A172 (cell line): ENCODE data around the gene DNAJC11. TPM values are rescaled to one million over a fixed set of nuclear protein-coding genes. Genes with fewer than 3 reads are reported as not detected.

Experiments
- DNase-seq: peaks from one replicate; pipeline ENCODE4 v3.0.0-alpha.2; 2015; ENCODE audit warnings: low spot score
- total RNA-seq: library from RNA; depleted of rRNA; stranded (reverse); fragments of >200 nt; shearing (Covaris generic); gene quantifications from 2 replicates; pipeline ENCODE4 v1.2.3, GENCODE V29; 2014

DNAJC11 gene
- total RNA-seq, 1 experiment from 2014 or later = 44.0 TPM

DNA sequence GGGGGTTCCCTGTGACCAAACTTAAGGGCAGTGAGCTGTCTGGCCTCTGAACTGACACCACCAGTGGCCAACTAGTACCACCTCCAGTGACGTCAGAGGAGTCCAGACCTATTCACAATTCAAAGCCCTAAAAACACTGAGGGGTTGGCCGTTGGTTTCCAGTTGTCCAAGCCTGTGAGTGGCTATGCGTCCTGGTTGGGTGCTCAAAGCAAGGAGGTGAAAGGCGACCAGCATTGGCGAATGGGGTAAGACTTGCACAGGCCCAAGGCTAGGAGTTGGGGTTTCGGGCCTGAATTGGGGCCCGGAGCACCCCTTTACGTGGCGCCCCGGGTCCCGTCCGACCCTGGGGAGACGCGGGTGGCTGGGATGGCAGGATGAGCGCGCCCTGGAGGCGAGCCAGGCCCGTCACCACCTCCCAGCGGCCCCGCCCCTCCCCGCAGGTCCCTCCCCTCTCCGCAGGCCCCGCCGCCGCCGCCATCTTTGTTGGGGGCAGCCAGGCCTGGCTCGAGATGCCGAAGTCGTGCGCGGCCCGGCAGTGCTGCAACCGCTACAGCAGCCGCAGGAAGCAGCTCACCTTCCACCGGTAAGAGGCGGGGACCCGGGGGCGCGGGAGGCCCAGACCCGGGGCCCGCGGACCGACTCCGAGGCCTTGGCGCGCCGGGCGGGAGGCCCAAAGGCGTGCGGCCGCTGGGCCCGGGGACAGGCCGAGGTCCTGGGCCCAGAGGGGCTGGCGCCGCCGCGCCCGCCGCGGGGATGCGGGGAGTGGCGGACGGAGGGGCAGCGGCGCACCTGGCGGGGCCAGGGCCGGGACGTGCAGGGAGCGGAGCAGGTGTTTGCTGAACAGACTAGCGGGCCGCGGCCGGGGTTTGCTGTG is 76.7 kb downstream of the DNAJC11 start, which contains the start of gene THAP3:
Gene THAP3 (plus strand): TSS at position 159 of the 874 bp plus-strand sequence. CDS start 351 bp downstream, at position 510.
- peak; percentile 82 for DNase-seq

DNA sequence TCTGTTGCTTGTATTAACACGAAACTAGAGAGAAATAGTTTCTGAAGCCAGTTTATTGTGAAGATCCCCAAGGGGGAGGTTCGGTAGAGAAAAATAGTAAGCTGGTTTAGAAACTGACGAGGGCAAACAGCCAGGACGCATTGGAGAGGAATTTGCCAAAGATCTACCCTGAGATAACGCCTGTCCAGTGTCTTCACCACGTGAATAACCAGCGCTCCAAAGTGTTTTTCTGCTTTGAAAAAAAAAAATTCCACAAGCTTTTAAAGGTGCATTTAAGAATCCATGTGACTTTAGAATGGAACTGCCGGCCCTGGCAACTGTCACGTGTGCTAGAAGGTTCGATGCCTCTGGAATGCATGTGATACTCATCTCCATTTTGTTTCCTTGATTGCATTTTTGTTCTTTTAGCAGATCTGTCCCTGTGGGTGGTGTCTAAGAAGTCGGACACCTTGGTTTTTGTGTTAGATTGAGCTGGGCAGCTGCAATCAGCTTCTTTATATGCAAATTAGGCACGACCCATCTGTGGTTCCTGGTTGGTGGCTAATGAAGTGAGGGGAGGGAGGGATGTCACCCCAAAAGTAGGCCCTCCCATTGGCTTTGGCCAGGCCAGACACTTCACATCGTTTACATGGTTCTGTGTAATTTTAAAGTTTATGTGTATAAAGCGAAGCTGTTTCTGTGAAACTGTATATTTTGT is 78.2 kb downstream of the DNAJC11 start:
- no peak for DNase-seq

DNA sequence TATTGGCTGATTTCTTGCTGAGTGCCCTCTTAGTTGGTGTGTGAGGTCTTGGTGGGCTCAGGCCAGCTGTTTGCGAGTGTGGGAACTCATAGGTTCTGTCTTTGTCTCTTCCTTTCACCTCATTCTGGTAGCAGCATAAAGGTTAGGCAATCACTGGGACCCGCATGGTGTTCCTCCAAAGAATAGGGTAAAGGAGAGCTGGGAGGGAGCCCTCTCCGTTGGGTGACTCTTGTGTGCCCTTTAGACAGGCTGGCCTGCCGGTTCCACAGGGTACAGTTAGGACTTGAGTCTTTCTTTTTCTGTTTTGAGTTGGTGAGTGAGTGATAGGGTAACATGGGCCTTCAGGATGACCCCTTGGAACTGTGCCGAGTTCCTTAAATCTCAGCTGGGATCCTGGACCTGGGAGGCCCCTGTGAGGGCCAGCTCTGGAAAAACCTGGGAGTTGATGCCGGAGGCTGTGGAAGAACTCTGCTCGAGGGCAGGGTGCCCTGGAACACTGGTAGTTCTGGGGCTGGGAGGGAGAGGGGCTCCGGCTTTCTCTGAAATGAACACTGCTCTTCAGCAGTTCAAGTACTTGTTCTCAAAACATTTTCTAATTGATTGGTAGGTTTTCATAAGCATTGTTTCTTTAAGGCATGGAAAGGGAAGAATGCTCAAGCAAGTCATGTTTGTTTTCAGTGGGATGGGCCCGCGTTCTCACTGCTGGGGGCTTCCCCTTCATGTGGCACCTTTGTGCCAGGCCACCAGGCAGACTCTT is 79.0 kb downstream of the DNAJC11 start:
- DNase-seq = no peak

DNA sequence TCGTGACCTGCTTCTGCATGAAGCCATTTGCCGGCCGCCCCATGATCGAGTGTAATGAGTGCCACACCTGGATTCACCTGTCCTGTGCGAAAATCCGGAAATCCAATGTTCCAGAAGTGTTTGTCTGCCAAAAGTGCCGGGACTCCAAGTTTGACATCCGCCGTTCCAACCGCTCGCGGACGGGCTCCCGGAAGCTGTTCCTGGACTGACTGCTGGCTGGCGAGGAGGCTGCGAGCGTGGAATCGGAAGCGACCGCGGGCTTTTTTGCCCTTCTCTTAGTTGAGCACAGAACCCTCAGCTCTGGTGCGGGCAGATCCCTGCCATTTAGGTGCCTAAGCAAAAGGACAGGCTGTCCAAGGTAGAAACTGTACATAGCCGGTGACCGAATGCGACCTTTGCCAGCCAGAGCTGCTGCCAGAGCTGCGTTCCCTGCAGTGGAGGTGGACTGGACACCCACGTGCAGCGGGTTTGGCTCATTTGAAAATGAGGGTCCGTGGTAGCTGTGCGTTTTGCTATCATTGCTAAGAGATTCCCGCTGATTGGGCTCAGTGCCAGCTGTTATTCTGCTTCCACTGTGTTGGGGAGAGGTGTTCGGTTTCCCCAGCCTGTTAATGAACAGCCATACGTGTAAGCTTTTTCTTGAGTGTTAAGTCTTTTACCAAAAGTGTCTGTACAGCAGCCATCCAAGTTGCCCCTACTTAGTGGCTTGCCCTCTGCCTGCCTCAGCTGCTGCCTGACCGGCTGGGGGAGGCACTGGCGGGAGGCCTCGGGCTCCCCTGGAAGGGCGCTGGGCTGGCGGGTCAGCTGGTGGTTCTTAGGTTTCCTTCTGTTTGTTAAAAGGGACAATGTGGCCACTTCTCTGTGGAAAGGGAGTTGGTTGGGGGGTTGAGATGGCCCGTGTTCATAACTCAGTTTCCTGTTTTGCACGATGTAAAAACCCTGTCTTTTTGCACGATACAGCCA is 79.9 kb downstream of the DNAJC11 start:
- no peak for DNase-seq

DNA sequence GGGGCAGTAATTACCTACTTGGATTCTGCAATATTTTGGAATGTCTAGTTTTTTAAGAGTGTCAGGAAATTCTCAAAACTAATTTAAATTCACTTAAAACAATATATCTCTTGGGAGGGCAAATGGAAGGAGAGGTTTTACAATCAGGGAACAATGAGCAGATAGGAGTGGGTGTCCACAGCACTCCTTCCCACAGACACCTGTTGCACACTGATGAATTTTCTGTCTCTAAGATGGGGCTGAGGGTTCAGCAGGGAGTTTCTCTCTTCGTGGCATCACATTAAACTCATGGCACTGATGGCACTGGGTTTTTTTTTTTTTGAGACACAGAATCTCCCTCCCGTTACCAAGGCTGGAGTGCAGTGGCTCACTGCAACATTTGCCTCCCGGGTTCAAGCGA is 82.6 kb downstream of the DNAJC11 start:
- DNase-seq = no peak

DNA sequence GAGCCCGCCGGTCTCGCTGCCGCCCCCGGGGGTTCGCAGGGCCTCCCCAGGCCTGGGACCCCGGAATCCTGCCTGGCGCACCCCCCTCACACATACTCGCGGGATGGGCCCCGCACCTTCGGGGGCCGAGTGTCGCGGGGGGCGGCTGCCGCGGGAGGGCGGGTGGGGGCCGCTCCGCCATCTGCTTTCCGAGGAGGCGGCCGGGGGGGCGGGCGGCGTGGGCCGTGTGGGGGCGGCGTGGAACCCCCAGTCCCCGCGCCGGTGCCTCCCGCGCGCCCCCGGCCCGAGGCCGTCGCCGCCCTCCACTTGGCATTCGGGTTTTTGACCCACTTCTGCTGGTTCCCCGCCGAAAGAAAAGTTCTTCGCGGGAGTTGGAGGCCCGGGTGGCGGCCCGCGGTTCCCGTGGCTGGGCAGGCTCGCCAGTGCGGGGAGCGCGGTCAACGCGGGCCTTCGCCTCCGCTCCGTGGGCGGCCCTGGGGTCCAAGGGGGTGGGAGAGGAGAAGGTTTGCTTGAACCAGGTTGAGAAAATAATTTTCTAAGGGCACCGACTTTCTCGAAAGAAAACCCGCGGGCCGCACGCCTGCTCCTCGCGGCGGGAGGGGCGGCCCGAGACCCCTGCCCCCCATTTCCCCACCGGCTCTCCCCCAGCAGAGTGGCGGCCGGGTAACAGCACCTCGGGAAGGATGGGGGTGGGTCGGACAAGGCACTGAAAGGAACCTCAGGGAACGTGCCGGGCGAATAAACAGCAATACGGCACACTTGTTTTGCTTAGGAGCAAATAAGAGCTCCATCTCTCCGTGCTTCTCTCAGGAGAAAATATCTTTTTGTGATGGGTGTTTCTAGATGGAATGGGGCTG is 86.5 kb downstream of the DNAJC11 start:
- no peak for DNase-seq

DNA sequence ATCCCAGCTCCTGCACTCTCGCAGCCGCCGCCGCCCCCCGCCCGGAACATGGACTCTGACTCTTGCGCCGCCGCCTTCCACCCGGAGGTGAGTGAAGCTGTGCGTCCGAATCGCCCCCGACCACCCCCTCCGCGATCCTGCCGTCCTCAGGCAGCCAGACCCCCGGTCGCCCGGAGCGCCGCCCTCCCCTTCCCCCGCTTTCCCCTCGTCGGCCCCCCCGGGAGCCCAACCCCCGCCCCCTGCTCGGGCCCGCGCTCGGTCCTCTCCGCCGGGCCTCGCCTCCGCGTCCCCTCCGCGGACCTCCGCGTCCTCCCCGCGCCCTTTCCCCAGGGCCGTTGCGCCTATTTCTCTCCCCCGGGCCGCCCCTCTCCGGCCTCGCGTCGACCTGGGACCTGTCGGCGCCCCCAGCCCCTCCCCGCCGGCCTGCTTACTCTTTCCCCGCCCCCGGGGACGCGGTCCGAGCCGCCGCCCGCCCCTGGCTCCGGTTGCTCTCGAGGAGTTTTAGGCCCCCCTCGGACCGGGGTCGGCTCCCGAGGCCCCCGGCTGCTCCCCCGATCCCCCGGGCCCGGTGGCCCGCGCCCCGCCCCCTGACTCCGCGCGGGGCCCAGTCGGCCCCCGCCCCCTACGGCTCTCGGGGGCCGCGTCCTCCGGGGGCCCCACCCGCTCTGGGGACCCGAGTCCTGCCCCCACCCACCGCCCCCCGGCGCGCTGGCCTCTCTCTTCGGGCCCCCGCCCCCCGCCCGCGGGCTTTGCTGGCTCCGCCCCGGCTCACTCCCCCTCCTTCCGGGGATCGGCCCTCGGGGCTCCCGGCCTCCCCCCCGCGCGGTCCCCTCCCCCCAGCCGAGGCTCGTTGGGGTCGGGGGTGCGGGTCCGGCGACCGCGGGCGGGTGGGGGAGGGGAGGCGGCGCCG is 87.3 kb downstream of the DNAJC11 start:
- DNase-seq = no peak

DNA sequence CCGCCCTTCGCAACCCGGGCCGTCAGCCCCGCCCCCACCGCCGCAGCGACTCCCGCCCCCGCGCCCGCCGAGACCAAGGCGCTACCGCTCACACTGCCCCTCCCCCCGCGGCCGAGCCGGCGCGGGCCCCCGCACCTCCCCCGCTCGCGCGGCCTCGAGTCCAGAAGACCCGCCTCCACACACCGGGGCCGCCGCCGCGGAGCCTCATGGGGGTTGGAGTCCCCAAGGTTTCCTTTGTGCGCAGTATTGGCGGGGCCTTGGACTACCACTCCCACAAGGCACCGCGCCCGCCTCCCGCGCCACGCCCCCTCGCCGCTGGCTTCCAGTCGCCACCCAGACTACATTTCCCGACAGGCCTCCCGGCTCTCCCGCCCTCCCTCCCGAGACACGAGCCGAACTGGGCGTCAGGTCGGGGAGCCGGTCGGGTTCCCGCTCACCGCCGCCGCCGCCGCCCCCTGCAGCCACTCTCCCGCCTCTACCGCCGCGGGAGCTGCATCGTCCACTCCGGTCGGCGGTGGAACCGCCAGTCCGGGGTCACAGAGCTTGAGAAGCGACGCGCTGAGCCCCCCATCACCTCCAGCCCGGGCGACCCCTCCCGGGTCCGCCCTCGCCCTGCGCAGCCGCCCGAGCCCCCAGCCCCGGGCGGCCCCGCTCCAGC is 88.1 kb downstream of the DNAJC11 start, which contains the start of gene PHF13:
Gene PHF13 (plus strand): TSS at position 371 of the 658 bp plus-strand sequence. CDS start 336 bp downstream, outside the sequence.
- DNase-seq = peak; percentile 92

DNA sequence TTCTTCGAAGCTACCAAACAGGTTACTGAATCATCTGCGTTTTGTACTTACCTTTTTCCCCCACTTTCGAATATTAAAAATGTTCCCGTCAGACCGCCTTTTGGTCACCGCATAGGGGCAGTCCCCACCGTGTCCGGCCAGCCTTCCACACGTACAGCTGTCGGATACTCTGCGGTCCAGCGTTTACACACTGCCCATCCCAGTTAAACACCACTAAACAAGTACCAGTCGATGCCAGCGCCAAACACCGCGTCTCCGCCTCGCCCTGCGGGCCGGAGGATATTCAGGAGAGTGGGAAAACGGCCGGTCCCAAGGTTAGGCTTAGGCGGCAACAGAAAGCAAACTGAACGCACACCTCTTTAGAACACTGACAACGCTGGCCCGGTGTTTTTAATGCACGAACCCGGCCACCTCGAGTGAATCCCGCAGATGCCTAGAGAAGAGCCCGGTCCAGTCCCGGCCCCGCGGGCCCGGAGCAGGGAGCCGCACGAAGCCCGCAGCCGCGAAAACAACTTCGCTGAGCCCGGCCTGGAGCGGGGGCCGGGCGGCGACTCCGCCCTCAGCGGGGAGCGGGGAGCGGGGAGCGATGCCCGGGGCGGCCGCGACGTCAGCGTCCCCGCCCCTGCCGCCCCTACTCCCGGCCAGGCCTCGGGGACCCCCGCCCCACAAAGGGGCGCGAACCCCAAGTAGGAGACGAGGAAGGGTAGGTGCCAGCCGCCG is 88.8 kb downstream of the DNAJC11 start:
- DNase-seq = peak; percentile 15

DNA sequence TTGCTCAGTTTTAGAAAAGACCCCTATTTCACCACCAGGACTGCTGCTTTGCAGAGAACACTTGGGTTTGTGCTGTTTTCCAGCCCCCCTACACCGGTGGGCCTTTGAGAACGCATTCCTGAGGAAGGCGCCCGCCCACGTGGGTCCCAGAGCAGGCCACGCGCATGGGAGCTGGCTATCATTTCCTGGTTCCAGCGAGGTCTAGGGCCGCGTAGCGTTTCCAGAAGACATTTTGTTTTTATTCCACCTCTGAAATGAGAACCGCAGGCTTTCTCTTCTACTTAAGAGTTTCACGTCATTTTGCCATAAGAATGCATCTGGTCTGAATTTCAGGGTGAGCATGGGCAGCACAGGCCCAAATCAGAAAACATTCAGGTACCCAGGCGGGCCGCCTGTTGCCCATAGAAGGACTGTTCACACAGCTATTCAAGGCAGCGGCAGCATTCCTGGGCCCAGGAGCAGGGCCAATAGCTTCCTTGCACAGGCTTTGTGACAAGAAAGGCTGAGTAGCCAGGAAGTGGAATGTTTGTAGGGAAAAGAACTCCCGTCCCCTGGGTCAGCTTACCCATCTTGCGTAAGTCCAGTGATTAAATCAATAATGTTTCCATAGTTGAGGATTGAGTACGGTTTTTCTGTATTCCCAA is 97.6 kb downstream of the DNAJC11 start:
- DNase-seq = peak; percentile 8

DNA sequence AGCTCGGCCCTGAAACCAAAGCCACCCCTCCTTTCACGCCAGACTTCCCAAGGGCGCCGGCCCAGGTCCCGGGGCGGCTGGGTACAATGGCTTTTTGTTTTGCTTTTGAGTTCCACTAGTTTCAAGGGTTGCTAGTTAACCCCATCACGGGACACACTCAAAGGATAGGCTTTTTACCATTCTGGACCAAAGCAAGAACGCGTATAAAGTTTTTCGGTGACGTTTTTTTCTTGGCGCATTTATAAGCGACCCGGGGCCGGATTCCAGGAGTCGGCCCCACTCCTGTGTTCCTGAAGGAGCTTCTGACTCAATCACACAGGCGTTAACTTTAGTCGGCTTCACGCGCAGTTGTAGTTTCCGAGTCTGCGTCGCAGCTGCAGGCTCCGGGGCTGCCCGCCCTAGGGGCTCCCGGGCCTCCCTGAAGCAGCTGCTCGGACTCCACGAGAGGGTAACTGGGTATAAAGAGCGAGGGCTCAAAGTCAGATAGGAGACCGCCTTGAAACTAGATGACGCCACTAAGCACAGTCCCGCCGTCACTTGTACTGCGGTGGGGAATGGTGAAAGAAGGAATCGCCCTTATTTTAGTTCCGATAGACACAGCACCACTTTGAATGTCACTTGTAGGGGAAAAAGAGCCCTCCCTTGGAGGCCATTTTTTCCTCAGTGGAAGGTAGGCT is 98.2 kb downstream of the DNAJC11 start:
- peak; percentile 27 for DNase-seq

DNA sequence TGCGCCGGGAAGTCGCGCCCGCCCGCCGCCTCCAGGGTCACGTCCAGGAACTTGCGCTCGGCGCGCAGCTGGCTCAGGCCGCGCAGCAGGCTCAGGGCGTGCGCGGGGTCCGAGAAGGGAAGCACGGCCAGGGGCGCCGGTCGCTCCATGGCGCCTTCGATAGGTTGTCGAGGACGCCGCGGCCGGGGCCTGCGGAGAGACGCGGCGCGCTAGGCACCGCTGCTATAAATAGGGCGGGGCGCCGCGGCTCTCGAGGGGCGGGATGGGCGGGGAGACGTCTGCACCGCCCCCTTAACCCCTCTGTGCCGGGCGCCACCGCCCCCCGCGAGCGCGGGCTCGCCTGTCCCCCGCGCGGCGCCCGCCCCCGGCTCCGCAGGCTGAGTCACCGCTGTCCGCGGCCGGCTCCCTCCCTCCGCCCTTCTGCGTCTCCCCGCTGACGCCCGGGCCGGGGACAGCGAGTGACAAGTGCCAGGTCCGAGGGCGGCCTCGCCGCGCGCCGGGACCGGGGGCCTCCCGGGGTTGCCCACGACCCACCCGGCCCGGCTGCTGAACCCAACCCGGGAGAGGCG is 98.9 kb downstream of the DNAJC11 start, which contains the start of gene KLHL21:
Gene KLHL21 (minus strand): TSS at position 201 of the 569 bp plus-strand sequence. CDS start 52 bp downstream, at position 149.
- peak; percentile 52 for DNase-seq

DNA sequence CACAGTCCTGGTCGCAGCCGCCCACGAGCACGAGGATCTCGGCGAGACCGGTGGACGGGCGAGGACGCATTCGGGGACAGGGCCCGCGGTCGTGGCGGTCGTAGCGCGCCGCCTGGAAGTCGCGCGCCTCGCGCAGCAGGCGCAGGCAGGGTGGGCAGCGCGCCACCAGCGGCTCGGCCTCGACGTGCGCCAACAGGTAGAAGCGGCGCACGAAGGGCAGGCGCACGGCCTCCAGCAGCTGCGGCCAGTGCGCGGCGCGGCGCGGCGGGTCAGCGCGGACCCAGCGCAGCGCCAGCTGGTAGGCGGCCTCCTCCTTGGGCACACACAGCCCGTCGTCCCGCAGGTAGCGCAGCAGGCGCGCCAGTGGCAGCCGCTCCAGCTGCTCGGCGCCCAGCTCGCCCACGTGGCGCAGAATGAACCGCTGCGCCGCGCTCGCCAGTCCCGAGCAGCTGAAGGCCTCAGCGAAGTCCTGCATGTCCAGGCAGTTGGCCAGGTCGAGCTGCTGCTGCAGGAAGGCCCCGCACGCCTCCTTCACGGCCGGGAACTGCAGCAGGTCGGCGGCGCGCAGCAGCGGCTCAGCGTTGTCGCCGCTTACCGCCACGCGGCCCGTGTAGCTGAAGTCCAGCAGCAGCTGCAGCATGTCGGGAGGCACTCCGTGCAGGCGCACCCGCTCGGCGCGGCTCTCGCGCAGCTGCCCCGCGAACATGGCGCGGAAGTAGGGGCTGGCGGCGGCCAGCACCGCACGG is 99.5 kb downstream of the DNAJC11 start:
- no peak for DNase-seq

DNA sequence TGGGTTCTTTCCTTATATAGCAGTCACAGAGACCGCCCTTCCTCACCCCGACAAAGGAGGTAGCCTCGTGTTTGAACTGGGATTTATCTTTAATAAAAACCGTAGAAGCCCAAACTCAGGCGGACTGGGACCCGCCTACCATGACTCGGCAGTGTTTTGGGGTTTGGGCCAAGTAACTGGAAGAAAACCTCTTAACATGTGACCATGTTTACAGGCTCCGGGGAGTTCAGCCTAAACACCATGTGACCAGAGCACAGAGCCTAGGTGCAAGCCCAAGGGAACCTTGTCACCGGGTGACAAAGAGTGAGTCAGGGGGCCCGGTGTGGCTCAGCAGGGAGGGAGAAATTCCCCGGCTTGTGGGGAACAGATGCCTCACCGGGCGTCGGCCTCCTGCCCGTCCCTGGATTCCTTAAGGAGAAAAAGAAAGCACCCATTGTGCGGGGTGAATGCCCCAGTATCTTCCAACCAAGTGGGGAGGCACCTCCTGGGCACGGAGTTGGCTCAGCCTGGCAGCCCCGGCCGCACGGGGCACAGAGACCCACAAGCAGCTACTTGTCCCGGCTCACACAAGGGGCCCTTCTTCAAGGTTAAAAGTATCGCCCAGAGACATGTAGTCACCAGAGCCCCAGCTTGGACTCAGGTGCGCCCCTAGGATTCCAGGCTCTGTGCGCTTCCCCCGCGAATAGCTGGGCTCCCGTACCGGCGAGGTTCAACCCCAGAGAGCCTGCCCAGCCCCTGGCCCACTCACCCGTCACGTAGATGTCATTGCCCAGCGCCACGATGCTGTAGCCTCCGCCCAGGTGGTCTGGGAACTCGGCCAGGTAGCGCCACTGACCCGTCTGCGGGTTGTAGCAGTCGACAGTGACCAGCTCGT is 100.3 kb downstream of the DNAJC11 start:
- DNase-seq = peak; percentile 83
